Mucosa of rectum (tissue), 2 donors: Measurements from ENCODE around the gene LCMT1.
A peak's percentile ranks its signal among the peaks of the same experiment; 100 is the strongest.

ENCODE experiments used
- H3K27ac ChIP-seq, 2 donors: one replicate each; pipeline ENCODE4 v1.7.0; 2013; ENCODE audit warnings: inconsistent platforms in 2 of 2, low read depth in 2 of 2, low read length in 2 of 2
- H3K27me3 ChIP-seq, 2 donors: one replicate each; pipeline ENCODE4 v1.7.0; 2013; ENCODE audit warnings: low read length in 2 of 2; ENCODE audit not compliant: control insufficient read depth in 2 of 2, insufficient read depth in 2 of 2
- H3K36me3 ChIP-seq, 2 donors: one replicate each; pipeline ENCODE4 v1.7.0; 2013; ENCODE audit warnings: low read length in 2 of 2; ENCODE audit not compliant: control insufficient read depth in 2 of 2, insufficient read depth in 2 of 2
- H3K4me1 ChIP-seq, 2 donors: one replicate each; pipeline ENCODE4 v1.7.0; 2013; ENCODE audit warnings: low read length in 2 of 2, mild to moderate bottlenecking in 1 of 2; ENCODE audit not compliant: control insufficient read depth in 2 of 2, insufficient read depth in 2 of 2
- H3K4me3 ChIP-seq, 2 donors: one replicate each; pipeline ENCODE4 v1.7.0; 2013; ENCODE audit warnings: low read length in 2 of 2
- H3K9ac ChIP-seq, 2 donors: one replicate each; pipeline ENCODE4 v1.7.0; 2013; ENCODE audit warnings: low read length in 2 of 2, low read depth in 1 of 2, mild to moderate bottlenecking in 1 of 2
- H3K9me3 ChIP-seq, 2 donors: one replicate each; pipeline ENCODE4 v1.7.0; 2013; ENCODE audit warnings: low read length in 2 of 2; ENCODE audit not compliant: control insufficient read depth in 2 of 2
- donor health status: healthy.
- donor health status: Normal muscosa, but diverticular disease.

Gene LCMT1

DNA sequence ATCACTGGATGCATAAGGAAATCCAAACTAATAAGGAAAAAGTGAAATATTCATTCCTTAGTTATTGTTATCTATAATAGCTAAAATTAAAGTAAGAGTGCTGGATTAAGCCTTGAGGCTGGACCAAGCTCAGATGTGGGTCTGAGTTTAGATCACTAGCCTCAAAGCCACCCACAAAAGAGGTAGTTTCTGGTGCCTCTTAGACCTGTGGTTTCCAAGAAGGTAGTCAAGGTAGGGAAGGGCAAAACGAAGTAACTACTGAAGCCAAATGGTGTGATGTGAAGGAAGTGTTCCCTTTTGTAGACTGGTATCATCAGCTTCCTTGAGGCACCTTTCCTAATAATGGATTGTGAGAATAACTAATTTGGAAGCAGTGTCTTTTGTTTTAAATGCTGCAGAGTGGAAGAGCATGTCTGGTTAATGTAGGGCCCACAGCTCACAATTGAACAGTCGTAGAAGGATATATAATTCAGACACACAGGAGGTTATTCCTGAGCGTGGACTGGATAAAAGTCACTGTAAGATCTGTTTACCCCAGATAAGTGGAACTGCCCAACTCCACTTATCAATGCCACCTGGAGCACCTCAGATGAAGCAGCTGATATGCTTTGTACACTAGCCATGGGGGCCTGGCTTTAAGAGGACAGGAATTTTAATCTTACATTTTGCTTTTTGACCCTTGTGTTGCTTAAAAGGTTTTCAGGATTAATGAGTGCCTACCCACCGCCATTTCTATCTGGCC lies 31.7 kb upstream of the LCMT1 start:
- Histone ChIP-seq H3K36me3 (no peaks in the 10 kb centered on the region), H3K9ac (no peak overlapping the region), H3K27me3 (no peaks in the 10 kb centered on the region), H3K9me3 (no peaks in the 10 kb centered on the region), H3K27ac (no peak overlapping the region), H3K4me3 (no peak overlapping the region), H3K4me1 (no peaks in the 10 kb centered on the region)

DNA sequence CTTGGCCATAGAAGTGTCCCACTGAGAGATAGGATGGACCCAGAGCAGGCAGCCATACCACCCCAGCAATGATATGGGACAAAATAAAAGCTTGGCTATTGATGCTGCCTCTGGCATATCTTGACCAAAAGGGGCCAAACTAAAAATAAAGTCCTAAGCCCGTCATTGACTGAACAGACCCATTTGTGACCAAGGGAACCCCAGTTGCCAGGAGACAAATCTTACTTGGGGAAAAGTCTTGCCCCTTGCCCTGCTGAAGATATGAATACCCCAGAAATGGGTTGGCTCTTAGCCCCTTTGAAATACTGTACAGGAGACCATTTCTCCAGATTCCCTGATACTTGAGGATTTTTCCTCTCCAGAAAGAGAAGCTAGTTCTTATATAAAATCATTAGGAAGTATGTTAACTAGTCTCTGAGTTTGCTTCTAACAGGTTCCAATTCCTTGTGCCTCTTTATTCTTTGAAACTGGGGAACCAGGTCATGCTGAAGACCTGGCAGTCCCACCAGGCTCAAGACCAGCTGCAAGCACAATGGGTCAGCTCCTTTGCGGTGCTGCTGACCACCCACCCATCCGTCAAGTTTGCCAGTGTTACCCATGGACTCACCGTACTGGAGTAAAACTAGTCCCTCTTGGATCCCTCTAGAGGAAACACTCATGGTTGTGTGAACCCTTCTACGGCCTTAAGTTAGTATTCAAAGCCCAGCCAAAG lies 31.0 kb upstream of the LCMT1 start:
- Histone ChIP-seq H3K4me3 (no peak overlapping the region), H3K9me3 (no peaks in the 10 kb centered on the region), H3K4me1 (no peaks in the 10 kb centered on the region), H3K9ac (no peak overlapping the region), H3K27me3 (no peaks in the 10 kb centered on the region), H3K36me3 (no peaks in the 10 kb centered on the region), H3K27ac (no peak overlapping the region)

DNA sequence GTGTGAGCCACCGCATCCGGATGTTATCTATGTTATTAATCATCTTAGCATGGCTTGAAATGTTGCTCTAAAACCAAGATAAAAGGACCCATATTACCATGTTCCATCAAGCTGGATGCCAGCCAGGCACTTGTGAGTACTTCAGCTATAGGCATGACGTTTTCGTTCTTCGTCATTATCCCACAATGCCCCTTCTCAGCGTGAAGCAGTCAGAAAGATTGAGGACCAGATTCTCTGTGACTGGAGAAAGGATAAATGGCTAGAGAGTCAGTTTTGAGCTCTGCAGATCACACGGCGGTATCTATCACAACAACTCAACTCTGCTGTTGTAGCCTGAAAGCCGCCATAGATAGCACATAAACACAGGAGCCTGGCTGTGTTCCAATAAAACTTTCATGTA lies 29.8 kb upstream of the LCMT1 start:
- no peaks in the 10 kb centered on the region for H3K36me3 ChIP-seq
- H3K4me1 ChIP-seq: no peaks in the 10 kb centered on the region
- H3K4me3 ChIP-seq: no peak overlapping the region
- H3K9ac ChIP-seq: no peak overlapping the region
- no peaks in the 10 kb centered on the region for H3K27me3 ChIP-seq
- H3K9me3 ChIP-seq: no peaks in the 10 kb centered on the region
- H3K27ac ChIP-seq: no peak overlapping the region

DNA sequence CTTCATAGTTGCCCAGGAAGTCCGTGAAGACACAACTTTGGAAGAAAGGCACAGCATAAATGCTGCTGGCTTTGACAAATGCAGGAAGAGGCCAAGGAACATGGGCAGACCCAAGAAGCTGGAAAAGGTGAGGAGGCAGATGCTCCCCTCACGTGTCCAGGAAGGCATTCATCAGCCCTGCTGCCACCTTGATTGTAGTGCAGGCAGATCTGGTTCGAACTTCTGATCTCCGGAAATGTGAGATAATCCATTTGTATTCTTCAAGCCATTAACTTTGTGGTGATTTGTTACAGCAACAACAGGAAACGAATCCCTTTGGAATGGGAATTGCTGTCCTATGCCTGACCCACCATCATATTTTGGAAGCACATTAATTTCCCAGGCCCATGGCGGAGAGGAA lies 28.5 kb upstream of the LCMT1 start:
- H3K9ac ChIP-seq: no peak overlapping the region
- H3K4me1 ChIP-seq: no peaks in the 10 kb centered on the region
- H3K9me3 ChIP-seq: no peaks in the 10 kb centered on the region
- no peaks in the 10 kb centered on the region for H3K36me3 ChIP-seq
- no peak overlapping the region for H3K27ac ChIP-seq
- H3K27me3 ChIP-seq: no peaks in the 10 kb centered on the region
- H3K4me3 ChIP-seq: no peak overlapping the region

DNA sequence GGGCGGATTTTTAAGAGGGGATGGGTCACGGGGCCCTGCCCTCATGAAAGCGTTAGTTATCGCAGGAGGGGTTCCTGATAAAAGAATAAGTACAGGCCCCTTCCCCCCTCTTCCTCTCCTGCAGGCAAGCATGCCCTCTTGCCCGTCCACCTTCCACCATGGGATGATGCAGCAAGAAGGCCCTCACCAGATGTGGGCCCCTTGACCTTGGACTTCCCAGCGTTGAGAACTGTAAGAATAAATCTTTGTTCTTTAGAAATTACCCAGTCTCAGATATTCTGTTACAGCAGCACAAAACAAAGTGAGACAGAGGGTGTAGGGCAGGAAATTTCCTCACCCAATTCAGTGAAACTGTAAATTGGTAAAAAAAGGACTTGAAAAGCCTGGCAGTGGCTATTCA lies 27.8 kb upstream of the LCMT1 start:
- H3K27me3 ChIP-seq: no peaks in the 10 kb centered on the region
- H3K36me3 ChIP-seq: no peaks in the 10 kb centered on the region
- H3K27ac ChIP-seq: no peak overlapping the region
- no peaks in the 10 kb centered on the region for H3K9me3 ChIP-seq
- no peak overlapping the region for H3K9ac ChIP-seq
- no peak overlapping the region for H3K4me3 ChIP-seq
- H3K4me1 ChIP-seq: no peaks in the 10 kb centered on the region

DNA sequence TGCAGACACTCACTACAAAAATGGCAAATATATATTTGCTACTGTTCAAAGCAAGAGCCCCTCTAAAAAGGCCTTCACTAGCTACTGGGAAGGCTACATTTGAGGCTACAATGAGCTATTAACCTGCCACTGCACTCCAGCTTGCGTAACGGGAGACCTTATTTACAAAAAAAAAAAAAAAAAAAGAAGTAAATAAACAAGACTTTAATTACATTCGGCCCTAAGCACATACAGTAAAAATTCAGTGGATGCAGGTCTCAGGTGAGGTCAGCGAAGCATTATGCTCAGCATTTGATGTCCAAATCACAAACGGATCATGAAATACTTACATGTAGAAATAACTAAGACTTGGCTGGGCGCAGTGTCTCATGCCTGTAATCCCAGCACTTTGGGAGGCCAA lies 26.7 kb upstream of the LCMT1 start:
- no peak overlapping the region for H3K4me3 ChIP-seq
- H3K27me3 ChIP-seq: no peaks in the 10 kb centered on the region
- H3K9ac ChIP-seq: no peak overlapping the region
- no peaks in the 10 kb centered on the region for H3K36me3 ChIP-seq
- H3K9me3 ChIP-seq: no peaks in the 10 kb centered on the region
- no peak overlapping the region for H3K27ac ChIP-seq
- peaks cover 6 to 7% of the 10 kb centered on the region in 2 donors for H3K4me1 ChIP-seq

DNA sequence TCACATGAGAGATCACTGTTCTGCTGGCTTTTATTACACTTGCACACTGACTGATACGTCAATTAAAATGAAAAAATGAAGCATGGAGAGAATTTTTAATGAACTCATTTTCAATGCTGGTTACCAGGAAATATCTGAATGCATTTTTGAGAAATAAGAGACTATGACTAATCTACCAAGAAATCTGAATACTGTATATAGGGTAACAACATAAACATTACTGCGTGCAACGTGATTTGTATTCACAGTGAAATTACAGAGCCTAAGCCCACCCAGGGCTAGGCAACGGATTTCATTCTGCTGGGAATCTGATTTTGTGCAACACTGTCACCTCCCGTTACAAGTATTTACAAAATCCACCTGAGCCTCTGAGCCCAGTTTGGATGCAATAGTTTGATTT lies 23.8 kb upstream of the LCMT1 start:
- Histone ChIP-seq H3K36me3 (no peaks in the 10 kb centered on the region), H3K27me3 (no peaks in the 10 kb centered on the region), H3K4me3 (no peak overlapping the region), H3K27ac (no peak overlapping the region), H3K9ac (no peak overlapping the region), H3K4me1 (peaks cover 9 to 10% of the 10 kb centered on the region in 2 donors), H3K9me3 (no peaks in the 10 kb centered on the region)

DNA sequence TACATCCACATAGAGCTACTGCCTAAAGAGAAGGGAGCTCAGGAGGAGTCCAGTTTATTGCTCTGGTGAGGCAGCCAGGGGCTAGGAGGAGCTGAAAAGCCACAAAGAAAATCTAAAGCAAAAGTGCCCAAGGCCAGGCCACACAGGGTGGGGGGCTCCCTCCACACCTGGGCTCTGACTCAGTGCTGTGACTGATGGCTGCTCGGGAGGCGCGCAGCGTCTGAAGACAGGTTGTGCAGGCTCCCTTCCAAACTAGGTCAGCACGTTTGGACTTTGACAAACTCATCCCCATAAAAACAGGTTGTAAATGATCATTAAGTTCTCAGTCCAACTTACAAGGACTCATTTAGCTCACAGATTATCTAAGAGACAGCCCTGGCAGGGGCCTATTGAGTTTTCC lies 22.2 kb upstream of the LCMT1 start:
- Histone ChIP-seq H3K27me3 (no peaks in the 10 kb centered on the region), H3K27ac (no peak overlapping the region), H3K9me3 (no peaks in the 10 kb centered on the region), H3K4me3 (no peak overlapping the region), H3K9ac (peak overlapping the region in 1 of 2 donors; percentile 25), H3K36me3 (no peaks in the 10 kb centered on the region), H3K4me1 (peaks cover 9 to 10% of the 10 kb centered on the region in 2 donors)

DNA sequence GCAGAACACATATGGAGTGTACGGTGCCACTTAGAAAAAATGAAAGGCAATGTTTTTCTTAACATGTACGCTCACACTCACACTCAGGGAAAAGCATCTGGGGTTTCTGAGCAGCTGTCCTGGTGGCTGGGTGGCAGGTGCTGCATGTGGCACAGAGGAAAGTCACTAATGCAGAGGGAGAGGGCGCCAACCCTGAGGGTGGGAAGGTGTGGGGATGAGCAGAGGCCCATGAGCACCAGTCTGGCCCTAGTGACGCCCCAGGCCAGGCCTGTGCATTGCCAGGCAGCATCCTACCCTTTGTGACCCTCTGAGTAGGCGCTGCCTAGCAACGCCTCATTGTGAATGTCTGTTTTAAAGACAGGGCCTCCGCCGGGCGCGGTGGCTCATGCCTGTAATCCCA lies 19.1 kb upstream of the LCMT1 start:
- peaks cover 9 to 10% of the 10 kb centered on the region in 2 donors for H3K4me1 ChIP-seq
- H3K36me3 ChIP-seq: no peaks in the 10 kb centered on the region
- no peaks in the 10 kb centered on the region for H3K9me3 ChIP-seq
- no peak overlapping the region for H3K4me3 ChIP-seq
- H3K27ac ChIP-seq: no peak overlapping the region
- no peak overlapping the region for H3K9ac ChIP-seq
- peaks cover 0 to 6% of the 10 kb centered on the region in 2 donors for H3K27me3 ChIP-seq

DNA sequence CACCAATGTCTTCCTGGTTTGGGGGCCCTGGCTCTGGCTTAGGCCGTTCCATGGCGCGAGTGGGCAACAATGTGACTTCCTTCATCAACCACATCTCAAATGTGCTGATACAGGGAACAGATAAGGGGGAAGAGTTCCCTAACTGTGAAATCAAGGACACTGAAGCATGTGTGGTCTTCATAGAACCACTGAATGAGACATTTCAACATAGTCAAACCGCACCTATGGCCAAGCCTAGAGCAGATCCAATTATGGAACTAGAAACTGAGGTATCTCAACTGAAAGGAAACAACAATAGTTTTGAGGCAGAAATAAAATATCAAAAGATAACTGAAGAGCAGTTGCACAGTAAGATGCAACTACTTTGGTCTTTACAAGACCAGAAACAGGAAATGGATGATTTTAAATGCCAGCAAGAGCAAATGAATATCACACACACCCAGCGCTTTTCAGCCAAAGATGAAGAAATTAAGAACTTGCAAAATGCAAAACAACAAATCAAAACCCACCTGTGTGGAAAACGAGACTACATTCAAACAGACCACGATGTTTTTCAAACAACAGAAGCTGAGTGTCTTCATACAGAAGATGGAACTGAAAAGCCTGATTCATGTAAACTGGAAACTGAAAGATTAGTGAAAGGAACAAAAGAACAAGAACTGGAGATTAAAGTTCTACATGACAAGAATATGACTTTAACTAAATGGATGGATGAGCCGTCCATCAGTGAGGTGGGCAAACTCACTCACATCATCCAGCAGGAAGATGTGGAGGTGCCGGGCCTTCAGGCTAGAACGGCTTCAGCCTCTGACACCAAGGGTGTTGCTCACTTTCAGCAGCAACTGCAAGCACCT lies 18.1 kb upstream of the LCMT1 start:
- H3K27me3 ChIP-seq: peaks cover 0 to 6% of the 10 kb centered on the region in 2 donors
- H3K4me1 ChIP-seq: peaks cover 9 to 10% of the 10 kb centered on the region in 2 donors
- no peak overlapping the region for H3K9ac ChIP-seq
- H3K9me3 ChIP-seq: no peaks in the 10 kb centered on the region
- H3K27ac ChIP-seq: no peak overlapping the region
- no peaks in the 10 kb centered on the region for H3K36me3 ChIP-seq
- H3K4me3 ChIP-seq: no peak overlapping the region
